Stomach (tissue), 4 donors: ENCODE results near the gene IMPDH2.

ENCODE experiments used
- EP300 ChIP-seq: sonication (generic); formaldehyde crosslinking; IDR thresholded peaks from one replicate; pipeline ENCODE4 v1.6.1; 2017; ENCODE audit warnings: antibody characterized with exemption
- POLR2A ChIP-seq, 4 donors: fragments of 450-650 bp; IDR thresholded peaks; one replicate each; pipeline ENCODE4 v1.6.1; 2016; ENCODE audit warnings: antibody characterized with exemption in 4 of 4, control low read depth in 2 of 4, mild to moderate bottlenecking in 1 of 4, moderate library complexity in 1 of 4
- POLR2AphosphoS5 ChIP-seq, 3 donors: sonication (generic); formaldehyde crosslinking; IDR thresholded peaks; one replicate each; pipeline ENCODE4 v1.6.1; 2016; ENCODE audit warnings: antibody characterized with exemption in 3 of 3
- TF ChIP-seq, protein P1 (sequence below), 7 experiments: fragments of 450-650 bp in 4 of 7; fragments of 200-600 bp in 3 of 7; sonication (generic) in 3 of 7; IDR thresholded peaks; one replicate each; pipeline ENCODE4 v1.5.1; 2016 to 2019; ENCODE audit warnings: antibody characterized with exemption in 7 of 7, control low read depth in 2 of 7, mild to moderate bottlenecking in 1 of 7

GRCh38 chr3:49016414-49017228 lies 12.6 kb downstream of the IMPDH2 start:
- TF ChIP-seq EP300: no peak
- TF ChIP-seq, protein P1, sequence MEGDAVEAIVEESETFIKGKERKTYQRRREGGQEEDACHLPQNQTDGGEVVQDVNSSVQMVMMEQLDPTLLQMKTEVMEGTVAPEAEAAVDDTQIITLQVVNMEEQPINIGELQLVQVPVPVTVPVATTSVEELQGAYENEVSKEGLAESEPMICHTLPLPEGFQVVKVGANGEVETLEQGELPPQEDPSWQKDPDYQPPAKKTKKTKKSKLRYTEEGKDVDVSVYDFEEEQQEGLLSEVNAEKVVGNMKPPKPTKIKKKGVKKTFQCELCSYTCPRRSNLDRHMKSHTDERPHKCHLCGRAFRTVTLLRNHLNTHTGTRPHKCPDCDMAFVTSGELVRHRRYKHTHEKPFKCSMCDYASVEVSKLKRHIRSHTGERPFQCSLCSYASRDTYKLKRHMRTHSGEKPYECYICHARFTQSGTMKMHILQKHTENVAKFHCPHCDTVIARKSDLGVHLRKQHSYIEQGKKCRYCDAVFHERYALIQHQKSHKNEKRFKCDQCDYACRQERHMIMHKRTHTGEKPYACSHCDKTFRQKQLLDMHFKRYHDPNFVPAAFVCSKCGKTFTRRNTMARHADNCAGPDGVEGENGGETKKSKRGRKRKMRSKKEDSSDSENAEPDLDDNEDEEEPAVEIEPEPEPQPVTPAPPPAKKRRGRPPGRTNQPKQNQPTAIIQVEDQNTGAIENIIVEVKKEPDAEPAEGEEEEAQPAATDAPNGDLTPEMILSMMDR (IDR thresholded peaks at IDR 0.05): no peak
- TF ChIP-seq POLR2AphosphoS5 (IDR thresholded peaks at IDR 0.05): no peak
- no peak for TF ChIP-seq POLR2A (IDR thresholded peaks at IDR 0.05)
